ENCODE measurements around the gene RMC1.

DNA sequence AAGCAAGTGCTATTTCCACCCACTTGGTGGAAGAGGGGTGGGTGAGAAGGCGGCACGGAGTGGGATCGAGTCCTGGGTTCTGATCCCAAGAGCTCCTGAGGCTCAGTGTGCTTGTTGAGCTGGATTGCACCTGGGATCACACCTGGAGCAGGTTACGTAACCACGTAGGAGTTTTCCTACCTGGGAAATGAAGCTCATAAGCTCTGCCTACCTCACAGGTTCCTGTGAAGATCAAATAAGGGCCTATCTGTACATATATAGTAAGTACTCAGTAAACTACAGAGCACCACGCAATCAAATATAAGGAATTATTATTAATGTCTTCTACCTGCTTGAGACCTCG, 72.0 kb downstream of the RMC1 start:
- no peak for TF ChIP-seq LEF1 (IDR thresholded peaks at IDR 0.05; ENCODE audit: borderline replicate concordance)
- no peak for TF ChIP-seq NFRKB (IDR thresholded peaks at IDR 0.05)
- no peak for TF ChIP-seq ARNT (IDR thresholded peaks at IDR 0.05)
- TF ChIP-seq, protein P1, sequence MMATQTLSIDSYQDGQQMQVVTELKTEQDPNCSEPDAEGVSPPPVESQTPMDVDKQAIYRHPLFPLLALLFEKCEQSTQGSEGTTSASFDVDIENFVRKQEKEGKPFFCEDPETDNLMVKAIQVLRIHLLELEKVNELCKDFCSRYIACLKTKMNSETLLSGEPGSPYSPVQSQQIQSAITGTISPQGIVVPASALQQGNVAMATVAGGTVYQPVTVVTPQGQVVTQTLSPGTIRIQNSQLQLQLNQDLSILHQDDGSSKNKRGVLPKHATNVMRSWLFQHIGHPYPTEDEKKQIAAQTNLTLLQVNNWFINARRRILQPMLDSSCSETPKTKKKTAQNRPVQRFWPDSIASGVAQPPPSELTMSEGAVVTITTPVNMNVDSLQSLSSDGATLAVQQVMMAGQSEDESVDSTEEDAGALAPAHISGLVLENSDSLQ (IDR thresholded peaks at IDR 0.05) = no peak
- TF ChIP-seq HDGF (IDR thresholded peaks at IDR 0.05; ENCODE audit: borderline replicate concordance) = no peak
- TF ChIP-seq SUZ12 (IDR thresholded peaks at IDR 0.05) = no peak
- no peak for TF ChIP-seq SP1 (IDR thresholded peaks at IDR 0.05)
- TF ChIP-seq ELF4 (IDR thresholded peaks at IDR 0.05) = no peak
